ENCODE measurements around the gene S100A14. TPM values are rescaled to one million over a fixed set of nuclear protein-coding genes. Genes with fewer than 3 reads are reported as not detected.
"Not testable (repeated sequence)": the region's sequence is repeated elsewhere in the genome, so short reads cannot be mapped to it uniquely, and the experiment has no call there.

The S100A14 gene
- total RNA-seq, 4 donors from 2014 or later = 106 to 391 (median 293) TPM

- no peak overlapping the region for H3K4me3 ChIP-seq
- no peaks in the 10 kb centered on the region for H3K36me3 ChIP-seq
- no peak for TF ChIP-seq POLR2A (IDR thresholded peaks at IDR 0.05)
- TF ChIP-seq, protein P1, sequence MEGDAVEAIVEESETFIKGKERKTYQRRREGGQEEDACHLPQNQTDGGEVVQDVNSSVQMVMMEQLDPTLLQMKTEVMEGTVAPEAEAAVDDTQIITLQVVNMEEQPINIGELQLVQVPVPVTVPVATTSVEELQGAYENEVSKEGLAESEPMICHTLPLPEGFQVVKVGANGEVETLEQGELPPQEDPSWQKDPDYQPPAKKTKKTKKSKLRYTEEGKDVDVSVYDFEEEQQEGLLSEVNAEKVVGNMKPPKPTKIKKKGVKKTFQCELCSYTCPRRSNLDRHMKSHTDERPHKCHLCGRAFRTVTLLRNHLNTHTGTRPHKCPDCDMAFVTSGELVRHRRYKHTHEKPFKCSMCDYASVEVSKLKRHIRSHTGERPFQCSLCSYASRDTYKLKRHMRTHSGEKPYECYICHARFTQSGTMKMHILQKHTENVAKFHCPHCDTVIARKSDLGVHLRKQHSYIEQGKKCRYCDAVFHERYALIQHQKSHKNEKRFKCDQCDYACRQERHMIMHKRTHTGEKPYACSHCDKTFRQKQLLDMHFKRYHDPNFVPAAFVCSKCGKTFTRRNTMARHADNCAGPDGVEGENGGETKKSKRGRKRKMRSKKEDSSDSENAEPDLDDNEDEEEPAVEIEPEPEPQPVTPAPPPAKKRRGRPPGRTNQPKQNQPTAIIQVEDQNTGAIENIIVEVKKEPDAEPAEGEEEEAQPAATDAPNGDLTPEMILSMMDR (IDR thresholded peaks at IDR 0.05) = no peak
- H3K27ac ChIP-seq = no peak overlapping the region
- DNase-seq = peak in 1 of 3 donors; percentile 24
- H3K27me3 ChIP-seq = no peaks in the 10 kb centered on the region
- no peaks in the 10 kb centered on the region for H3K4me1 ChIP-seq
- H3K9me3 ChIP-seq = no peaks in the 10 kb centered on the region
Observed at GRCh38 chr1:153587314-153587713, 28.8 kb downstream of the S100A14 start.

DNA sequence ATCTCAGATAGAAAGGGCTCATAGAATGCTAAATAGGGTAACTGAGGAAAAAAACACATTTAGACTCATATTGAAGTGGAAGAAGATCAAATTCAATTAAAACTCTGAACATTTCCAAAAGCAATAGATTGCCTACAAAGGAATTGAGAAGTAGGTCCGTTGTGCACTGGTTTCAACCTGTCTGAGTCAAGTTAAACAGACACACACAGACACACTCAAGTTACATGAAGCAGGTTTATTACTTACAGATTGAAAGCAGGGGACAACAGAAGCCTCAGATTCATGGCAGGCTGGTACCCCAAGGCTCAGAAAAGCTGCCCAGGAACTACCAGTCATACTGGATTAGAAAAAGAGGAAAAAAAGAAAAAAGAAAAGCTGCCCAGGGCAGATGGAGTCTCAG lies 29.8 kb downstream of the S100A14 start:
- TF ChIP-seq POLR2A (IDR thresholded peaks at IDR 0.05) = no peak
- Histone ChIP-seq H3K27me3 (no peaks in the 10 kb centered on the region), H3K36me3 (no peaks in the 10 kb centered on the region), H3K9me3 (no peaks in the 10 kb centered on the region), H3K4me3 (no peak overlapping the region), H3K27ac (no peak overlapping the region), H3K4me1 (no peaks in the 10 kb centered on the region)
- peak in 1 of 3 donors; percentile 10 for DNase-seq

- Histone ChIP-seq H3K4me1 (no peaks in the 10 kb centered on the region), H3K9me3 (no peaks in the 10 kb centered on the region), H3K36me3 (no peaks in the 10 kb centered on the region), H3K4me3 (no peak overlapping the region), H3K27ac (no peak overlapping the region), H3K27me3 (no peaks in the 10 kb centered on the region)
- no peak for TF ChIP-seq POLR2A (IDR thresholded peaks at IDR 0.05)
- TF ChIP-seq, protein P1 (IDR thresholded peaks at IDR 0.05) = no peak
- DNase-seq = no peak
Observed at GRCh38 chr1:153585006-153585405, 31.1 kb downstream of the S100A14 start.

DNA sequence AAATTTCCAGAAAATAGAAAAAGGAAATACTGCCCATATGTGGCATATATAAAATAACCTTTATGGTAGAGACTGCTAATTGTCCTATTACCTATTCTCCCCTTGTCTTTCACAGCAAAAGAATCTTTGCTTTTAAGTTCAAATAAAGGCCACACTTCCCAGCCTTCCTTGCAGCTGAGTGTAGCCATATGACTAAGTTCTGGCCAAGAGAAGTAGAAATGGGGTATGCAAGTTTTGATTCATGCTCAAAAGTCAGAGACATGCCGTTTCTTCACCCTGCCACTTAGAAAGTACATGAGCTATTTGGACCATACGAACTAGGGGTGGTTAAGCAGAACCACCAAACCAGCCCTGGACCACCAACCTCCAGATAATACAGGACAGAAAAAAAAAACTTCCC lies 32.1 kb downstream of the S100A14 start:
- Histone ChIP-seq H3K4me3 (no peak overlapping the region), H3K27me3 (no peaks in the 10 kb centered on the region), H3K9me3 (no peaks in the 10 kb centered on the region), H3K27ac (no peak overlapping the region), H3K4me1 (no peaks in the 10 kb centered on the region), H3K36me3 (no peaks in the 10 kb centered on the region)
- DNase-seq = no peak
- TF ChIP-seq, protein P1 (IDR thresholded peaks at IDR 0.05) = no peak
- no peak for TF ChIP-seq POLR2A (IDR thresholded peaks at IDR 0.05)

- not testable (repeated sequence) for H3K9me3 ChIP-seq, H3K27ac ChIP-seq, H3K27me3 ChIP-seq, H3K36me3 ChIP-seq, DNase-seq, H3K4me1 ChIP-seq, H3K4me3 ChIP-seq
Observed at GRCh38 chr1:153583514-153583913, 32.6 kb downstream of the S100A14 start.

GRCh38 chr1:153582836-153583235 lies 33.3 kb downstream of the S100A14 start:
- H3K27me3 ChIP-seq, DNase-seq, H3K36me3 ChIP-seq, H3K27ac ChIP-seq, H3K4me1 ChIP-seq, H3K9me3 ChIP-seq, H3K4me3 ChIP-seq: not testable (repeated sequence)

DNA sequence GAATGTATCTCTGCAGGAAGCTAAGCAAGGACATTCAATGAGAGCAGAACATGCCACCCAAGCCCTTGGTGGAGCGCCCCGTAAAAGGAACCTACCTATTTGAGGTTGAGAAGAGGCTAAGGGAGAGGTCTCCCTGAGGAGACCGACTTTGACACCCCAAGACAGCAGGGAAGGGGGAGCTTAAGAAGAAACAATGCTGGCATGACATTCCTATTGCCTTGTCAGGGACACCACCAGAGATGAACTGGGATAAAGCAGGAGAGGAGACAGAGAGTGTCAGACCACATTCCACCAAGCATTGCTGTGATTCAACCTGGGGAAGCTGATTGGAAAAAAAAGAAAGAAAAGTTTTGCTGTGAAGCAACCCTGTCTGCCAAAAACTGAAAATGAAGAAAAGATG lies 37.2 kb downstream of the S100A14 start:
- DNase-seq = no peak
- H3K9me3 ChIP-seq = no peaks in the 10 kb centered on the region
- no peaks in the 10 kb centered on the region for H3K27me3 ChIP-seq
- TF ChIP-seq POLR2A (IDR thresholded peaks at IDR 0.05) = no peak
- TF ChIP-seq, protein P1 (IDR thresholded peaks at IDR 0.05) = no peak
- peaks cover 0 to 7% (median 0%) of the 10 kb centered on the region in 4 donors for H3K4me1 ChIP-seq
- no peak overlapping the region for H3K4me3 ChIP-seq
- H3K27ac ChIP-seq = no peak overlapping the region
- no peaks in the 10 kb centered on the region for H3K36me3 ChIP-seq

Data from Peyer's patch (tissue), 4 donors.